Naive thymus-derived CD4-positive, alpha-beta T cell (primary cell): ENCODE results near the gene CHKB. TPM values are rescaled to one million over a fixed set of nuclear protein-coding genes. Genes with fewer than 3 reads are reported as not detected.

Experiments used
- ATAC-seq: fragments of 150-1000 bp; cut with Tn5 transposase; 2 replicates; pipeline ENCODE4 v1.10.0; 2021; ENCODE audit warnings: mild to moderate bottlenecking, moderate library complexity
- CTCF ChIA-PET: fragments of 350-600 bp; sonication (Branson Sonifier 250); formaldehyde crosslinking; loops from one replicate; lab custom pipeline; 2021; ENCODE audit warnings: antibody characterized with exemption; lab: Charles Lee
- POLR2A ChIA-PET: fragments of 350-600 bp; sonication (Branson Sonifier 250); formaldehyde crosslinking; loops from one replicate; lab custom pipeline; 2021; ENCODE audit warnings: antibody characterized with exemption, inconsistent platforms; lab: Charles Lee
- DNase-seq, 9 donors: peaks; one replicate each; pipeline versions ENCODE4 v3.0.0 to v3.0.0-alpha.2; 2020 to 2022; ENCODE audit warnings: mixed read lengths in 1 of 9
- H3K27ac ChIP-seq: one replicate; pipeline ENCODE4 v1.7.0; 2013; ENCODE audit warnings: mild to moderate bottlenecking, low read depth, low read length, moderate library complexity
- H3K27me3 ChIP-seq, 2 donors: one replicate each; pipeline ENCODE4 v1.7.0; 2013; ENCODE audit warnings: low read length in 2 of 2, mild to moderate bottlenecking in 2 of 2, moderate library complexity in 2 of 2; ENCODE audit not compliant: control insufficient read depth in 2 of 2, insufficient read depth in 2 of 2
- H3K36me3 ChIP-seq, 3 experiments: 1 replicate in 2 of 3; 2 replicates in 1 of 3; pipeline ENCODE4 v1.7.0; 2013; ENCODE audit warnings: low read length in 3 of 3, mild to moderate bottlenecking in 3 of 3, moderate library complexity in 1 of 3; ENCODE audit not compliant: insufficient read depth in 3 of 3, control insufficient read depth in 2 of 3
- H3K4me1 ChIP-seq, 2 donors: one replicate each; pipeline ENCODE4 v1.7.0; 2013; ENCODE audit warnings: low read length in 2 of 2, mild to moderate bottlenecking in 2 of 2, moderate library complexity in 1 of 2; ENCODE audit not compliant: control insufficient read depth in 2 of 2, insufficient read depth in 2 of 2
- H3K4me3 ChIP-seq: 2 replicates; pipeline ENCODE4 v1.7.0; 2013; ENCODE audit warnings: mild to moderate bottlenecking, low read length
- H3K9me3 ChIP-seq, 3 experiments: 1 replicate in 2 of 3; 2 replicates in 1 of 3; pipeline ENCODE4 v1.7.0; 2013; ENCODE audit warnings: low read length in 3 of 3; ENCODE audit not compliant: control insufficient read depth in 2 of 3
- H3K27ac Mint-ChIP-seq, 9 donors: one replicate each; pipeline ENCODE4 v1.8.0; 2020 to 2022; ENCODE audit warnings: mixed read lengths in 9 of 9, mild to moderate bottlenecking in 8 of 9, moderate library complexity in 5 of 9, inconsistent platforms in 2 of 9
- H3K27me3 Mint-ChIP-seq, 5 donors: one replicate each; pipeline ENCODE4 v1.8.0; 2021 to 2022; ENCODE audit warnings: mixed read lengths in 5 of 5, mild to moderate bottlenecking in 1 of 5
- H3K36me3 Mint-ChIP-seq, 5 donors: one replicate each; pipeline ENCODE4 v1.8.0; 2020 to 2022; ENCODE audit warnings: mixed read lengths in 5 of 5, mild to moderate bottlenecking in 3 of 5, inconsistent platforms in 1 of 5
- H3K4me1 Mint-ChIP-seq, 7 donors: one replicate each; pipeline ENCODE4 v1.8.0; 2020 to 2022; ENCODE audit warnings: mixed read lengths in 7 of 7, mild to moderate bottlenecking in 3 of 7, inconsistent platforms in 1 of 7
- H3K4me3 Mint-ChIP-seq, 10 donors: one replicate each; pipeline ENCODE4 v1.8.0; 2020 to 2022; ENCODE audit warnings: mild to moderate bottlenecking in 10 of 10, mixed read lengths in 10 of 10, moderate library complexity in 6 of 10, inconsistent platforms in 2 of 10
- H3K9me3 Mint-ChIP-seq, 11 donors: one replicate each; pipeline ENCODE4 v1.8.0; 2020 to 2022; ENCODE audit warnings: mixed read lengths in 11 of 11, mild to moderate bottlenecking in 4 of 11, inconsistent platforms in 1 of 11, moderate library complexity in 1 of 11
- intact Hi-C, 2 donors: fragments of 100-400 bp; cut with micrococcal nuclease; formaldehyde crosslinking; loops; one replicate each; pipeline ENCODE4 v1.15.1; 2023
- polyA plus RNA-seq, 2 donors: library from polyadenylated mRNA; unstranded; fragments of 300-500 nt; fragmentation: Illumina TruSeq; gene quantifications; one replicate each; pipeline ENCODE4 v1.2.3, GENCODE V29; 2021
- total RNA-seq, 6 experiments: library from RNA in 5 of 6; stranded (reverse) in 5 of 6; gene quantifications; 1 replicate in 5 of 6; 2 replicates in 1 of 6; pipeline ENCODE4 v1.2.3 and lab custom pipeline; 2021 to 2026

The CHKB gene
- total and polyA plus RNA-seq, 7 experiments from 2014 or later: 24.2 to 214 (median 158) TPM

DNA sequence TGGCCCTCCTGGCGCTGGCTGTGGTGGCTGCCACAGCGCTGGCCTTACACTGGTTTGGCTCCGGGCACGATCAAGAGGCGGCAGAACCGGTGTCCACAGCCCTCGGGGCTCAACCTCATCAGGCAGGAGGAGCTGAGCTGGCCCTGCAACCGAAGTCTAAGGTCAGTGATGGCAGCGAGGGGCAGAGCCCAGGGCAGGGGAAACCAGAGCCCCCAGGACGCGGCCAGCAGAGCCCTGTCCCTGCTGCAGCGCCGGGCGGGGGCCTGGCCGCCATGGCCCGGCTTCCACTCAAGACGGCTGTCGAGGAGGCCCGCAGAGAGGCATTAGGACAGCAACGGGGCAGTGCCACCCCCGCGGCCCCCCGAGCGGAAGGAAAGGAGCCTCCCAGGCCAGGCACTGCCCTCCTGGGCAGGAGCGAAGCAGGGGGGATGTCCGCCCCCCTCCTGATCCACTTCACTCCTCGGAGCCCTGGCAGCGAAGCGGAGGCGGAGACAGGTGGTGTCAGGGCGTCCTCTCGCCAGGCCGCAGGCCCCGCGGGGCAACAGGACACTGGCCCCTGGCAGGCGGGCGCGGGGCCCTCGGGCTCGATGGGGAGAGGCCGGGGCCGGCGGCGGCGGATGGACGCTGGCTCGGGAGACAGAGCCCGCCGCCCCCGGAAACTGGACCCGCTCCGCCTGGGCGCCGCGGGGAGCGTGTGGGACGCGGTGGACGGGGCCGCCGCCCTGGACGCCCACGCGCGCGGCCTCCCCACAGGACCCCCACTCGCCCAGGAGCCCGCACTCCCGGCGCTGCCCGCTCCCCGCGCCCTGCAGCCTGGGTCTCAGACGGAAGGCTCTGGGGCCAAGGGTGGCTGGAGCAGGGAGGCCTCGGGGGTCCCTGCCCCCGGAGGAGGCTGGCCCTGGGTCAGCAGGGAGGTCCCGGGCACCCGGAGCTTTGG is 36.1 kb downstream of the CHKB start:
- Histone ChIP-seq H3K36me3 (no peaks in the 10 kb centered on the region), H3K27ac (no peak overlapping the region), H3K4me3 (no peak overlapping the region), H3K27me3 (no peaks in the 10 kb centered on the region), H3K4me1 (peaks cover 35 to 46% of the 10 kb centered on the region in 2 donors), H3K9me3 (no peaks in the 10 kb centered on the region)
- Mint-ChIP-seq H3K4me1 (peaks cover 32 to 52% (median 36%) of the 10 kb centered on the region in 7 donors), H3K27me3 (no peaks in the 10 kb centered on the region), H3K9me3 (peaks cover 0 to 5% (median 0%) of the 10 kb centered on the region in 11 donors), H3K36me3 (peaks cover 0 to 16% (median 0%) of the 10 kb centered on the region in 5 donors), H3K4me3 (peak overlapping the region in 4 of 10 donors; percentile 11 to 69 (median 47)), H3K27ac (peak overlapping the region in 4 of 9 donors; percentile 14 to 93 (median 84))
- ATAC-seq (no peak), DNase-seq (no peak)
- POLR2A ChIA-PET: interaction anchor here (1.1 to 6.3 kb wide), 7 partner anchors 8 to 74 kb away, joined by 4 to 77 read pairs (median 19); partner anchors contain the start of genes SCO2 and TYMP
- intact Hi-C loops: no loop called here
- CTCF ChIA-PET: interaction anchor here (2.0 to 4.3 kb wide), 3 partner anchors 7 to 21 kb away, joined by 6 to 31 read pairs (median 7); partner anchors contain the start of genes SCO2 and SYCE3

GRCh38 chr22:50545522-50546325 is 36.9 kb downstream of the CHKB start, which contains the start of gene KLHDC7B:
Gene KLHDC7B, plus strand, starts transcription at chr22:50545899. Its CDS starts 345 bp downstream, at chr22:50546244.
- no peaks in the 10 kb centered on the region for H3K9me3 ChIP-seq
- DNase-seq (no peak), ATAC-seq (no peak)
- H3K9me3 Mint-ChIP-seq: peaks cover 0 to 7% (median 0%) of the 10 kb centered on the region in 11 donors
- no peaks in the 10 kb centered on the region for H3K27me3 ChIP-seq
- peaks cover 31 to 56% (median 36%) of the 10 kb centered on the region in 7 donors for H3K4me1 Mint-ChIP-seq
- peak within 1 kb of the TSS; percentile 45 for H3K27ac ChIP-seq
- intact Hi-C loops: loop anchor here in 1 of 2 donors (1.0 to 2.0 kb wide), 2 partner anchors 15 to 75 kb away; partner anchors contain the start of gene TYMP
- H3K36me3 Mint-ChIP-seq: peaks cover 0 to 15% (median 0%) of the 10 kb centered on the region in 5 donors
- H3K4me3 Mint-ChIP-seq: peak within 1 kb of the TSS in 9 of 10 donors; percentile 29 to 77 (median 69)
- H3K27ac Mint-ChIP-seq: peak within 1 kb of the TSS in 7 of 9 donors; percentile 49 to 93 (median 83)
- POLR2A ChIA-PET: interaction anchor here (0.6 to 3.2 kb wide), 7 partner anchors 14 to 78 kb away, joined by 3 to 19 read pairs (median 4); partner anchors contain the start of gene SCO2
- no peaks in the 10 kb centered on the region for H3K27me3 Mint-ChIP-seq
- peak within 1 kb of the TSS; percentile 67 for H3K4me3 ChIP-seq
- no peaks in the 10 kb centered on the region for H3K36me3 ChIP-seq
- CTCF ChIA-PET: interaction anchor here (1.4 to 2.0 kb wide), 2 partner anchors 18 to 75 kb away, joined by 5 to 6 read pairs; partner anchors contain the start of gene SYCE3
- peaks cover 35 to 46% of the 10 kb centered on the region in 2 donors for H3K4me1 ChIP-seq

DNA sequence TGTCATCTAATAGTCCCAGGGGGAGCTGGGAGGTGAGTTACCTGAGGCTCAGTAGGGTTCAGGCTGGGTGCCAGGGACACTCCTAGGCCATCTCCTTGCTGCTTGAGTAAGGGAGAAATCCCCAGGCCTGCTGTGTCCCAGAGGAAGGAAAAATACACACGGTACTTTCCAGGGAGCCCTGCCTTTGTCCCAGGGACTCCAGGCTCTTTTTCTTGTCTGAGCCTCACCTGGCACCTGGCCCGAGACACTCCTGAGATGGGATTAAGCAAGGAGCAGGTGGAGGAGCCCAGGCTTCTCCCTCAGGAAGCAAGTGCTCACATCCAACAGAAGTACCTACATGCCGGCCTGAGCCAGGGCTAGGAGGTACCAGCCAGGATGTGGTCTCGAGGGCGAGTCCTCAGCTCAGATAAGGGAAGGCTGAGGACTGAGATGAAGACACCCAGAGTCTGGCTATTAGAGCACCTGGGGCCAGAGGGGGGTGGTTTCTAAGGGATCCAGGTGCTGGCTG is 37.8 kb downstream of the CHKB start:
- Histone ChIP-seq H3K4me1 (peaks cover 36 to 40% of the 10 kb centered on the region in 2 donors), H3K4me3 (peak overlapping the region; percentile 67), H3K36me3 (no peaks in the 10 kb centered on the region), H3K27ac (peak overlapping the region; percentile 45), H3K27me3 (no peaks in the 10 kb centered on the region), H3K9me3 (no peaks in the 10 kb centered on the region)
- peak overlapping the region in 7 of 9 donors; percentile 25 to 93 (median 67) for H3K27ac Mint-ChIP-seq
- intact Hi-C loops: loop anchor here (1.0 to 2.0 kb wide), 8 partner anchors 13 to 76 kb away; partner anchors contain the start of genes CHKB (in 1 of the 2), NCAPH2 (in 1 of the 2), SCO2 (in 1 of the 2) and SYCE3 (in 1 of the 2)
- CTCF ChIA-PET: interaction anchor here (0.6 to 1.6 kb wide), 3 partner anchors 18 to 739 kb away, joined by 3 to 5 read pairs (median 3); partner anchors contain the start of gene SYCE3
- H3K4me3 Mint-ChIP-seq: peak overlapping the region in 8 of 10 donors; percentile 53 to 77 (median 70)
- POLR2A ChIA-PET: interaction anchor here (1.1 to 3.2 kb wide), 7 partner anchors 15 to 76 kb away, joined by 3 to 19 read pairs (median 4); partner anchors contain the start of genes SCO2 and SYCE3
- DNase-seq (no peak), ATAC-seq (no peak)
- H3K27me3 Mint-ChIP-seq: no peaks in the 10 kb centered on the region
- H3K36me3 Mint-ChIP-seq: peaks cover 0 to 10% (median 0%) of the 10 kb centered on the region in 5 donors
- peaks cover 29 to 54% (median 30%) of the 10 kb centered on the region in 7 donors for H3K4me1 Mint-ChIP-seq
- peaks cover 0 to 7% (median 0%) of the 10 kb centered on the region in 11 donors for H3K9me3 Mint-ChIP-seq

DNA sequence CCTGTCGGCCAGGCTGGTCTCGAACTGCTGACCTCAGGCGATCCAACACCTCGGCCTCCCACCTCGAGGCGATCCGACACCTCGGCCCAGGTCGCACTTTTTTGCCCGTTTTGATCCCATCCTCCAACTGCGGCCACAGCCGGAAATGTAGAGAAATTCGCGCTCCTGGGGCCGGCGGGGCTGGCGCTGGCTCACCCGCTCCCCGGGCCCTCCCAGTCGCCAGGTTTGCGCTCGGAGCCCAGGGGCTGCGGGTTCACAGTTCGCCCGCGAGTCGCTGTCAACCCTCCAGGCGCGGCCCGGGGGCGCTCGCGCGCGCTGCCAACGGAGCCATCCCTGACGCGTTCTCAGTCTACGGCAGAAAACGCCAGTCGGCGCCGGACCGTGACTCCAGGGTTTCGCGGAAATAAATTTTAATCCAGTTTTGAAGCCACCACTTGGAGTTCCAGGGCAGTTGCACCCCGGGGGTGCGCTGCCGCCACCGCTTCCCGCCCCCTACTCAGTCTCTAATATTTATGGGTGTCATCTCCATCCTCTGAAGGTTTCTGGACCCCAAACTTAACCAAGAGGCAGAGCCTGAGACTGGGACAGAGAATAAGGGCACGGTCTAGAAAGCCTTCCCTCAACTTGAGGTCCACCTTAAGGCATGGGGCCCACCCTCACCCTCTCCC is 38.4 kb downstream of the CHKB start:
- Histone ChIP-seq H3K9me3 (no peaks in the 10 kb centered on the region), H3K4me1 (peaks cover 33 to 40% of the 10 kb centered on the region in 2 donors), H3K4me3 (peak overlapping the region; percentile 67), H3K36me3 (no peaks in the 10 kb centered on the region), H3K27me3 (no peaks in the 10 kb centered on the region), H3K27ac (peak overlapping the region; percentile 45)
- Mint-ChIP-seq H3K27me3 (no peaks in the 10 kb centered on the region), H3K9me3 (peaks cover 0 to 7% (median 0%) of the 10 kb centered on the region in 11 donors), H3K27ac (peak overlapping the region in 6 of 9 donors; percentile 49 to 93 (median 75)), H3K4me3 (peak overlapping the region; percentile 53 to 77 (median 70)), H3K4me1 (peaks cover 31 to 59% (median 36%) of the 10 kb centered on the region in 7 donors), H3K36me3 (peaks cover 0 to 10% (median 0%) of the 10 kb centered on the region in 5 donors)
- intact Hi-C loops: loop anchor here (1.0 to 2.0 kb wide), 8 partner anchors 13 to 76 kb away; partner anchors contain the start of genes CHKB (in 1 of the 2), NCAPH2 (in 1 of the 2), SCO2 (in 1 of the 2) and SYCE3 (in 1 of the 2)
- POLR2A ChIA-PET: interaction anchor here (1.1 to 3.2 kb wide), 6 partner anchors 16 to 77 kb away, joined by 3 to 19 read pairs (median 5); partner anchors contain the start of genes SCO2 and SYCE3
- ATAC-seq (peak; percentile 63), DNase-seq (peak; percentile 60 to 80 (median 71))
- CTCF ChIA-PET: interaction anchor here (0.6 to 1.6 kb wide), 3 partner anchors 19 to 739 kb away, joined by 3 to 5 read pairs (median 3); partner anchors contain the start of gene SYCE3

GRCh38 chr22:50542416-50542927 is 40.2 kb downstream of the CHKB start:
- Mint-ChIP-seq H3K4me3 (peak overlapping the region in 7 of 10 donors; percentile 2 to 70 (median 37)), H3K27me3 (no peaks in the 10 kb centered on the region), H3K27ac (peak overlapping the region in 8 of 9 donors; percentile 51 to 100 (median 68)), H3K4me1 (peaks cover 38 to 67% (median 45%) of the 10 kb centered on the region in 7 donors), H3K9me3 (peaks cover 0 to 7% (median 0%) of the 10 kb centered on the region in 11 donors), H3K36me3 (peaks cover 0 to 18% (median 0%) of the 10 kb centered on the region in 5 donors)
- Histone ChIP-seq H3K27ac (no peak overlapping the region), H3K27me3 (no peaks in the 10 kb centered on the region), H3K36me3 (no peaks in the 10 kb centered on the region), H3K9me3 (no peaks in the 10 kb centered on the region), H3K4me3 (no peak overlapping the region), H3K4me1 (peaks cover 38 to 46% of the 10 kb centered on the region in 2 donors)
- peak; percentile 36 for ATAC-seq
- CTCF ChIA-PET: interaction anchor here (0.7 to 1.3 kb wide), 2 partner anchors 14 to 17 kb away, joined by 3 to 5 read pairs; partner anchors contain the start of gene SCO2
- intact Hi-C loops: no loop called here
- no peak for DNase-seq
- POLR2A ChIA-PET: interaction anchor here (1.0 to 1.1 kb wide), 2 partner anchors 17 to 72 kb away, joined by 3 to 4 read pairs; partner anchors contain the start of gene SCO2
